Natural killer cell treated with Interleukin-12 subunit alpha and Interleukin-12 subunit beta and Interleukin-15 and Interleukin-18, amount 100 ng/mL, for 72 hours (primary cell): ENCODE measurements around the gene PROM1. TPM values are rescaled to one million over a fixed set of nuclear protein-coding genes. Genes with fewer than 3 reads are reported as not detected.
A peak's percentile ranks its signal among the peaks of the same experiment; 100 is the strongest.

Source experiments
- ATAC-seq, 2 donors: fragments of 150-1000 bp; cut with Tn5 transposase in 1 of 2; sonication (Bioruptor Pico), chemical (Tn5 transposase) in 1 of 2; 2 replicates each; pipeline ENCODE4 v1.10.0; 2021
- DNase-seq: peaks from one replicate; pipeline ENCODE4 v3.0.0; 2022; ENCODE audit warnings: low spot score
- H3K27ac Mint-ChIP-seq, 2 donors: 1 replicate in 1 of 2; 2 replicates in 1 of 2; pipeline ENCODE4 v1.8.0; 2022; ENCODE audit warnings: mixed read lengths in 2 of 2, mild to moderate bottlenecking in 1 of 2, moderate library complexity in 1 of 2
- H3K27me3 Mint-ChIP-seq, 2 donors: 1 replicate in 1 of 2; 2 replicates in 1 of 2; pipeline ENCODE4 v1.8.0; 2022; ENCODE audit warnings: mixed read lengths in 2 of 2
- H3K36me3 Mint-ChIP-seq: one replicate; pipeline ENCODE4 v1.8.0; 2022; ENCODE audit warnings: mixed read lengths
- H3K4me1 Mint-ChIP-seq, 2 donors: 1 replicate in 1 of 2; 2 replicates in 1 of 2; pipeline ENCODE4 v1.8.0; 2022; ENCODE audit warnings: low read depth in 2 of 2, mixed read lengths in 2 of 2, mild to moderate bottlenecking in 1 of 2
- H3K4me3 Mint-ChIP-seq: one replicate; pipeline ENCODE4 v1.8.0; 2022; ENCODE audit warnings: mixed read lengths
- H3K9me3 Mint-ChIP-seq: 2 replicates; pipeline ENCODE4 v1.8.0; 2022; ENCODE audit warnings: mixed read lengths
- total RNA-seq, 2 donors: library from RNA; stranded (reverse); gene quantifications; one replicate each; pipeline ENCODE4 v1.2.3, GENCODE V29; 2022

PROM1 gene
- total RNA-seq, 2 donors from 2014 or later: 0.24 to 0.92 TPM

- peaks cover 0 to 5% of the 10 kb centered on the region in 2 donors for H3K4me1 Mint-ChIP-seq
- peaks cover 18 to 30% of the 10 kb centered on the region in 2 donors for H3K27me3 Mint-ChIP-seq
- peak overlapping the region; percentile 52 for H3K4me3 Mint-ChIP-seq
- H3K9me3 Mint-ChIP-seq: no peaks in the 10 kb centered on the region
- H3K27ac Mint-ChIP-seq: peak overlapping the region in 1 of 2 donors; percentile 57
- ATAC-seq (peak in 1 of 2 donors; percentile 71), DNase-seq (no peak)
- no peaks in the 10 kb centered on the region for H3K36me3 Mint-ChIP-seq
These were observed 59.9 kb downstream of the PROM1 start for GRCh38 chr4:16023776-16024408.

DNA sequence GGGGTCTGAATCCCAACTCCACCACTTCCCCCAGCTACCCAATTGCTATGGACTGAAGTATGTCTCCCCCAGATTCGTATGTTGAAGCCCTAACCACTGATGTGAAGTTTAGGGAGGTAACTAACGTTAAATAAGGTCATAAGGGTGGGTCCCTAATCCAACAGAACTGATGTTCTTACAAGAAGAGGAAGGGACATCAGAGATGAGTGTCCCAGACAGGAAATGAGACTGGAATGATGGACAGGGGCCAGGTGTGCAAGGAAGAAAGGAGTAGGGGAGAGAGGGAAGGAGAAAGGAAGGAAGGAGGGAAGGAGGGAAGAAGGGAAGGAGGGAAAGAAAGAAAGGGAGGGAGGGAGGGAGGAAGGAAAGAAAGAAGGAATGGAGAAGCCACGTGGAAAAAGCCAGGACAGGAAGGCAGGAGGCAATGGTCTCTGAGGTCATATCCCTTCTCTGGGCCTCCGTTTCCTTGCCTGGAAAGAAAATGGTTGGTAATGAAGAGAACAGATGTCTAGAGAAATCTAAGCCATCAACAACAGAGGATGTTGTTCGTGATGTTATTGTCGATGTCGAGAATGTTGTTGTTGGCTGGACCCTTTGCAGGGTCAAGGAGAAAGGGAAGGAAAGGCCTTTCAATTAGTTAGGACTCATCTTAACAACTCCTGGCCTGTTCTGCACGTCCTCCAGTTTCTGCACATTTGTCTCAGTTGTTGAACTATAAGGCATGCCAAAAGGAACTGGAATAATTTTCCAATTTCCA is 61.8 kb downstream of the PROM1 start:
- Mint-ChIP-seq H3K36me3 (no peaks in the 10 kb centered on the region), H3K27ac (no peak overlapping the region), H3K9me3 (no peaks in the 10 kb centered on the region), H3K4me3 (no peak overlapping the region), H3K27me3 (peaks cover 18 to 26% of the 10 kb centered on the region in 2 donors), H3K4me1 (peaks cover 0 to 5% of the 10 kb centered on the region in 2 donors)
- no peak for DNase-seq
- ATAC-seq: no peak

- peaks cover 18 to 20% of the 10 kb centered on the region in 2 donors for H3K27me3 Mint-ChIP-seq
- peaks cover 0 to 4% of the 10 kb centered on the region in 2 donors for H3K4me1 Mint-ChIP-seq
- no peak overlapping the region for H3K27ac Mint-ChIP-seq
- no peak for DNase-seq
- H3K36me3 Mint-ChIP-seq: no peaks in the 10 kb centered on the region
- no peak for ATAC-seq
- H3K9me3 Mint-ChIP-seq: no peaks in the 10 kb centered on the region
- no peak overlapping the region for H3K4me3 Mint-ChIP-seq
These were observed 64.2 kb downstream of the PROM1 start for GRCh38 chr4:16019649-16020048.

DNA sequence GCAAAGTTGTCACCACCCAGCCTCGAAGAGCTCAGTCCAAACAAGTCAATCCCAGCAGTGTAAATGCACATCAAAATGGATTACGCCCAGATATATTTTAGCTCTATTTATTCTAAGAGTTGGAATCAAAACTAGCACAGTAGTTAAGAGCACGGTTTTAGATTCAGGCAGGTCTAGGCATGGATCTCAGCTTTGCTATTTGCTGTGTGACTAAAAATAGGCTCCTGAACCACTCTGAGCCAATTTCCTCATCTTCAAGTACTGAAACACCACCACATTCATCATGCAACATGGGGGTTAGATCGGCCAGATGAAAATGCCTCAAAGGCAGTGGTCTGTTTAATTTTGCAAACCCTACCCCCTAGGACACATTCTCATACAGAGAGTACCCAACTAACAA is 65.0 kb downstream of the PROM1 start:
- peaks cover 18% of the 10 kb centered on the region in 2 donors for H3K27me3 Mint-ChIP-seq
- H3K4me3 Mint-ChIP-seq: no peak overlapping the region
- ATAC-seq (peak in 1 of 2 donors; percentile 52), DNase-seq (no peak)
- no peaks in the 10 kb centered on the region for H3K4me1 Mint-ChIP-seq
- no peaks in the 10 kb centered on the region for H3K9me3 Mint-ChIP-seq
- H3K36me3 Mint-ChIP-seq: no peaks in the 10 kb centered on the region
- no peak overlapping the region for H3K27ac Mint-ChIP-seq

DNA sequence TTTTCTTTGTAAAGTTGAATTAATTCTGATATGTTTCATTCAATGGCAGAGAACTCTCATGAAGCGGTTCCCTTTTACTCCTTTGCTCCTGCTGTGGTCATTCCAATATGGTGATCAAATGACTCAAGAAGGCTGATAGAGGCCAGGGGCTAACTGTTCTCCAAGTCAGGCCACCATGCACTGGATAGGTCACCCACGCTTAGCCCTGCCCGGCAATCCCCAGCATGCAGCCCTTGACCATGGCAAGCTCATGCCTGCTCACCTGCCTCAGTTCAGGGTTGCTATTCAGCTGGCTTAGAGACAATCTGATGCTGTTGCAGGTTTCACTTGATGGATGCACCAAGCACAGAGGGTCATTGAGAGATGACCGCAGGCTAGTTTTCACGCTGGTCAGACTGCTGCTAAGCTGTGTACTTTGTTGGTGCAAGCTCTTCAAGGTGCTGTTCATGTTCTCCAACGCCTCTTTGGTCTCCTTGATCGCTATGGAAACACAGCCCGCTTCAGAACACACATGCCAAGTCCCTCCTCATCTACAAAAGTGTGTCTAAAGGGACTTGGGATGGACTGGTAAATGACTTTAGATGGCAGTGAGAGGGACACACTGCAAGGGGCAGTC is 65.7 kb downstream of the PROM1 start:
- Mint-ChIP-seq H3K4me3 (no peak overlapping the region), H3K9me3 (no peaks in the 10 kb centered on the region), H3K4me1 (no peaks in the 10 kb centered on the region), H3K27me3 (peaks cover 13 to 18% of the 10 kb centered on the region in 2 donors), H3K36me3 (no peaks in the 10 kb centered on the region), H3K27ac (no peak overlapping the region)
- no peak for DNase-seq
- no peak for ATAC-seq

DNA sequence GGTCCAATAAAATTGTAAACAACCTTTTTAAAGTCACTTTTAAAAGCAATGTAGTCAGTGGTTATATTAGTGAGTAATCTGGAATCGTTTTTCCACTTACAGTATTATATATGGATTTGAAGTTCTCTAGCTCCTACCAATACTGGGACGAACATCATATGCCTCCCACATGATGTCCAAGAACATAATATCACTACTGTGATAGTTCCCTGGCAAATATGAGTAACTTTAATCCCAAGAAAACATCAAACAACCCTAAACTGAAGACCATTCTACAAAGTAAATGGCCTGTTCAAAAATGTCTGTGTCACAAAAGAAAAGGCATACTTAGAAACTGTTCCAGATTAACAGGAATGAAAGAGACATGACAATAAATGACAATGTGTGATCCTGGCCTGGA is 67.3 kb downstream of the PROM1 start:
- DNase-seq (no peak), ATAC-seq (no peak)
- Mint-ChIP-seq H3K27ac (no peak overlapping the region), H3K27me3 (peaks cover 9 to 12% of the 10 kb centered on the region in 2 donors), H3K9me3 (no peaks in the 10 kb centered on the region), H3K4me3 (no peak overlapping the region), H3K36me3 (no peaks in the 10 kb centered on the region), H3K4me1 (no peaks in the 10 kb centered on the region)

DNA sequence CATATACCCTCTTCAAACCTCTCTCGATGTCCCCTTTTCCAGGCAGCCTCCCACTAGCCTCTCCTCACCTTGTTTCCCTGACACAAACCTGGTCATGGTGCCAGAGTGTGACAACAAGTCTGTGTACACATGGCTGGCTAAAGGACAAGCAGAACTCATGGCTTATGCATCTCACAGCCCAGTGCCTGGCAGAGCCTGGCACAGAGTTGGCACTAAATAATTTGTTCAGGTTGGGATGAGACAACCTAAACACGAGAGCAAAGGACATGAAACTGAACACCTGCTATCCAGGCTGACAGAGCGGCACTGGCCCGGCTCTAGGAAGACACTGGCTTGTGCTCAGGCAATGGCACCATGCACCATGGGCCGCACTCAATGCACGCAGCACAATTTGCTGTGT is 72.7 kb downstream of the PROM1 start:
- H3K4me1 Mint-ChIP-seq: no peaks in the 10 kb centered on the region
- H3K36me3 Mint-ChIP-seq: no peaks in the 10 kb centered on the region
- peaks cover 0 to 4% of the 10 kb centered on the region in 2 donors for H3K27me3 Mint-ChIP-seq
- ATAC-seq (peak in 1 of 2 donors; percentile 31), DNase-seq (no peak)
- no peak overlapping the region for H3K27ac Mint-ChIP-seq
- H3K9me3 Mint-ChIP-seq: no peaks in the 10 kb centered on the region
- H3K4me3 Mint-ChIP-seq: no peak overlapping the region

- Mint-ChIP-seq H3K27me3 (peaks cover 0 to 4% of the 10 kb centered on the region in 2 donors), H3K4me3 (no peak overlapping the region), H3K4me1 (no peaks in the 10 kb centered on the region), H3K9me3 (no peaks in the 10 kb centered on the region), H3K27ac (no peak overlapping the region), H3K36me3 (no peaks in the 10 kb centered on the region)
- no peak for ATAC-seq
- no peak for DNase-seq
These were observed 74.7 kb downstream of the PROM1 start for GRCh38 chr4:16009153-16009552.

GRCh38 chr4:16007471-16008095 is 76.2 kb downstream of the PROM1 start:
- Mint-ChIP-seq H3K27me3 (peaks cover 0 to 4% of the 10 kb centered on the region in 2 donors), H3K4me1 (no peaks in the 10 kb centered on the region), H3K4me3 (no peak overlapping the region), H3K36me3 (no peaks in the 10 kb centered on the region), H3K27ac (no peak overlapping the region), H3K9me3 (no peaks in the 10 kb centered on the region)
- no peak for ATAC-seq
- DNase-seq: no peak

GRCh38 chr4:16006771-16007446 is 76.9 kb downstream of the PROM1 start:
- ATAC-seq (no peak), DNase-seq (no peak)
- H3K36me3 Mint-ChIP-seq: no peaks in the 10 kb centered on the region
- no peak overlapping the region for H3K27ac Mint-ChIP-seq
- H3K9me3 Mint-ChIP-seq: no peaks in the 10 kb centered on the region
- peaks cover 0 to 4% of the 10 kb centered on the region in 2 donors for H3K27me3 Mint-ChIP-seq
- no peak overlapping the region for H3K4me3 Mint-ChIP-seq
- no peaks in the 10 kb centered on the region for H3K4me1 Mint-ChIP-seq

DNA sequence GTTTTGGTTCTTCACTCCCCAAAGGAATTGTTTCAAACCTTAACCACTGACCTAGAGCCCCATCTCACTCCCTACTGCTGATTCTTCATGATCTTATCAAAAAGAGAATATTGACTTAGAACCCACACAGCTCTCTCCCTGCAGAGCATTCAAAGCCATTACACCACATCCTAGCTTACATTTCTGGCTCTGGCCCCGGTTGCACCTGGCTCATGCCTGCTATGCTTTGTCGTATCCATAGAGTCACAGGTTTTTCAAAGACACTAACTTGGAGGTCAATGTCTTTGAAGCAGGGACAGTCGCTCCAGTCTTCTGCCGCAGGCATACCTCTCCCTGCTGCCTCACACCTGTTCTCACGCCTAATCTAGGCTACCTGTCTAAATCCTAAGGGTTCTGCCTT is 78.1 kb downstream of the PROM1 start:
- DNase-seq (no peak), ATAC-seq (no peak)
- Mint-ChIP-seq H3K9me3 (no peaks in the 10 kb centered on the region), H3K27me3 (no peaks in the 10 kb centered on the region), H3K4me1 (no peaks in the 10 kb centered on the region), H3K36me3 (no peaks in the 10 kb centered on the region), H3K27ac (no peak overlapping the region), H3K4me3 (no peak overlapping the region)

- DNase-seq (peak; percentile 72), ATAC-seq (peak; percentile 80 to 84)
- Mint-ChIP-seq H3K27me3 (no peaks in the 10 kb centered on the region), H3K4me1 (peaks cover 5 to 9% of the 10 kb centered on the region in 2 donors), H3K4me3 (no peak overlapping the region), H3K36me3 (no peaks in the 10 kb centered on the region), H3K27ac (no peak overlapping the region), H3K9me3 (no peaks in the 10 kb centered on the region)
These were observed 82.4 kb downstream of the PROM1 start for GRCh38 chr4:16001484-16001858.

GRCh38 chr4:16000708-16001483 is 82.9 kb downstream of the PROM1 start:
- ATAC-seq: no peak
- no peak overlapping the region for H3K27ac Mint-ChIP-seq

More at GRCh38 chr4:16000708-16001483, 82.9 kb downstream of the PROM1 start:
- Mint-ChIP-seq H3K36me3 (no peaks in the 10 kb centered on the region), H3K27me3 (no peaks in the 10 kb centered on the region), H3K4me1 (peaks cover 5 to 9% of the 10 kb centered on the region in 2 donors), H3K9me3 (no peaks in the 10 kb centered on the region), H3K4me3 (no peak overlapping the region)
- DNase-seq: no peak
